WERI-Rb-1 (cell line): ENCODE results near the gene LRCOL1.

ENCODE experiments used
- DNase-seq: peaks from one replicate; pipeline ENCODE4 v3.0.0-alpha.2; 2020
- H3K27ac ChIP-seq: fragments of 250-450 bp; sonication (Bioruptor Pico); 2 replicates; pipeline ENCODE4 v1.5.1; 2020; ENCODE audit warnings: mild to moderate bottlenecking, moderate library complexity
- H3K27me3 ChIP-seq: fragments of 250-450 bp; sonication (Bioruptor Pico); 2 replicates; pipeline ENCODE4 v1.5.1; 2021; ENCODE audit warnings: mild to moderate bottlenecking, low read depth, moderate library complexity; ENCODE audit not compliant: insufficient read depth, severe bottlenecking
- H3K36me3 ChIP-seq: fragments of 250-450 bp; sonication (Bioruptor Pico); 2 replicates; pipeline ENCODE4 v1.5.1; 2020; ENCODE audit warnings: mild to moderate bottlenecking, moderate library complexity
- H3K4me3 ChIP-seq: 2 replicates; pipeline ENCODE4 v1.5.1; 2011; ENCODE audit warnings: low read depth, mild to moderate bottlenecking, control low read depth, low read length
- H3K9me3 ChIP-seq: fragments of 250-450 bp; sonication (Bioruptor Pico); 2 replicates; pipeline ENCODE4 v1.5.1; 2021; ENCODE audit warnings: mild to moderate bottlenecking, moderate library complexity; ENCODE audit not compliant: severe bottlenecking
- CTCF ChIP-seq: IDR thresholded peaks from 2 replicates; pipeline ENCODE4 v1.5.1; 2011; ENCODE audit warnings: low read depth, mild to moderate bottlenecking, control low read depth, inconsistent platforms, low read length

LRCOL1 gene

GRCh38 chr12:132646850-132647249 is 36.5 kb upstream of the LRCOL1 start:
- Histone ChIP-seq H3K4me3 (no peak overlapping the region), H3K36me3 (peaks cover 85% of the 10 kb centered on the region), H3K27ac (no peak overlapping the region), H3K9me3 (no peaks in the 10 kb centered on the region), H3K27me3 (no peaks in the 10 kb centered on the region)
- no peak for TF ChIP-seq CTCF
- DNase-seq: no peak

DNA sequence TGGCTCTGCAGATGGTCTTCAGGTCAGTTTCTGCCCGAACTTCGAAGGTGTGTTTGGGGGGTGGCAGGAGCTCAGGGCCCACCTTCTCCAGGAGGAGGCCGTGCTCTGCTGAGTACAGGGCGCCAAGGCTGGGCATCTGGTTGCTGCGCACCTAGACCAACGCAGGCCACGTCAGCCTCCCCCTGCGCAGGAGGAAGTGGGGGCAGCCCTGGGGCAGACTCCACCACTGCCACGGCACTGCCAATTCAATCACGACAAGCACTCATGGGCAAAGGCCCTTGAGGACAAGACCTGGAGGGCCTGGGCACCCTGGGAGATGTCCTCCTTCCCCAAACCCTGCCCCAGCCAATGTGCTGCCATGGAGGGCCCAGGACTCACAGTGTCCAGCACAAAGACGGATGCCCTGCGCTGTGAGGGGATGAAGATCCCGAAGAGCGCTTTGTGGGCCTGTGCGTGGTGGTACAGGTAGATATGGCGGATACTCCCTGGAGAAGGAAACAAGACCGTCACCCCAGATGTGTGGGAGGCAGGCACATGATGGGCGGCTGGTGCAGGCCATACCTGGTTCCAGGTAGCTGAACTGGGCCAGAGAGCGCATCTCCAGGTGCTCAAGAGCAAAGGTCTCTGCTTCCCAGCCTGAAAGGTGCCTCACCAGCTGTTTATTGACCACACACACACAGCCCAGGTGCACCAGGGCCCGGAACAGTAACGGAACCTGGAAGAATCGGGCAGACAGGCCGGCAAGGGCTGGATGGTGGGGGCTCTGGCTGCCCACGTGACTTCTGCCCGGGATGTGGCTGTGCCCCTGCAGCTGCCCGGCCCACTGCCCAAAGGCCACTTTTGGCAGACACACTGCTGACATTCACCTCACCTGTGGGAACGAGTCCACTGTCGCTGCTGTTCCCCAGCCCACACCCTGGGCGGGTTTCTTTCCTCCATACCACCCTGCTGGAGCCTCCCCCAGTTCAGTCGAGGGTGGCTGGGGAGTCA is 32.8 kb upstream of the LRCOL1 start:
- DNase-seq: no peak
- no peak for TF ChIP-seq CTCF
- Histone ChIP-seq H3K27me3 (no peaks in the 10 kb centered on the region), H3K27ac (no peak overlapping the region), H3K9me3 (no peaks in the 10 kb centered on the region), H3K36me3 (peaks cover 84% of the 10 kb centered on the region), H3K4me3 (no peak overlapping the region)

- no peaks in the 10 kb centered on the region for H3K9me3 ChIP-seq
- H3K27me3 ChIP-seq: no peaks in the 10 kb centered on the region
- no peak for TF ChIP-seq CTCF
- no peak overlapping the region for H3K27ac ChIP-seq
- H3K36me3 ChIP-seq: peaks cover 84% of the 10 kb centered on the region
- no peak for DNase-seq
- no peak overlapping the region for H3K4me3 ChIP-seq
Measured at GRCh38 chr12:132641811-132642650, 31.6 kb upstream of the LRCOL1 start.

DNA sequence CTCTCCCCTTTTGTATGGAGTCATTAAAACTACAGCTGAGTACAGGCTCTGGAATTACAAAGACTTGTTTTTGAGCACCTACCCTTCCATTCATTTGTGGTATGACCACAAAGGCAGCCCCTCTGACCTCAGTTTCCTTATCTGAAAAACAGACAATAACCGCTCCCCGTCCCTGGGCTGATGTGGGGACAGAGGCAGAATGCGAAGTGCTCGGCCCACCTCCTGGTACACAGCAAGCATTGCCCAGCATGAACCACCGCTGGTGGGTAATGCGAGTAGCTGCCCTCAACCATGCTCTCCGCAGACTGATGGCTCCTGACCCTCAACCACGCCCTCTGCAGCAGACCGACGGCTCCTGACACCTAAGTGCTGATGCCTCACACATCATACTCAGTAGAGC is 30.6 kb upstream of the LRCOL1 start:
- Histone ChIP-seq H3K9me3 (no peaks in the 10 kb centered on the region), H3K36me3 (peaks cover 85% of the 10 kb centered on the region), H3K27ac (no peak overlapping the region), H3K27me3 (no peaks in the 10 kb centered on the region), H3K4me3 (no peak overlapping the region)
- DNase-seq: no peak
- no peak for TF ChIP-seq CTCF

GRCh38 chr12:132639956-132640520 is 29.7 kb upstream of the LRCOL1 start:
- no peak for DNase-seq
- Histone ChIP-seq H3K36me3 (peaks cover 88% of the 10 kb centered on the region), H3K4me3 (no peak overlapping the region), H3K27ac (no peak overlapping the region), H3K27me3 (no peaks in the 10 kb centered on the region), H3K9me3 (no peaks in the 10 kb centered on the region)
- no peak for TF ChIP-seq CTCF
